SH-SY5Y (cell line): ENCODE results near the gene DUSP14.

Source experiments
- GATA2 ChIP-seq: IDR thresholded peaks from 2 replicates; pipeline ENCODE4 v1.6.1; 2011; ENCODE audit warnings: mild to moderate bottlenecking, low read depth, low read length
- GATA3 ChIP-seq: IDR thresholded peaks from 2 replicates; pipeline ENCODE4 v1.6.1; 2011; ENCODE audit warnings: low read depth, mild to moderate bottlenecking, low read length, moderate library complexity

DNA sequence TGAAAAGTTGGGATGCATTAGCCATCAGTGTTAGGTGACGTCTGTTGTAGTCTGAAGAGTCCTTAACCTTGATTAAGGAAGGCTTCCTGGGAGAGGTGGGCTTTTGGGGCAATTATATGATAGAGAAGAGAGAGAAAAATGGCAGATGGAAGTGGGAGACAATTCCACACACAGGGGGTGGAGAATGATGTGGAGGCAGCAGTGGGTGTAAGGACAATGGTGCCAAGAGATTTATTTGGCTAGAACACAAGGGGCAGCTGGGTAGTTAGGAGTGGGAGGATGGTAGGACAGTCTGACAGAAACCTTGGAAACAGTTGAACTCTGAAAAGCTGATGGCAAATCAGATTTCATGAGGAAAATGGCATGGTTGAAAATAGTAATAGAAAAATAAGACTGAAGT lies 10.7 kb upstream of the DUSP14 start:
- TF ChIP-seq GATA2 (no peak), GATA3 (no peak)
